GM19455 (cell line): Measurements from ENCODE around the gene VIM.

Experiments used
- ATAC-seq: cut with Tn5 transposase; IDR thresholded peaks from one replicate; pipeline ENCODE4 v1.9.1; 2021; ENCODE audit not compliant: unreplicated experiment

The VIM gene

DNA sequence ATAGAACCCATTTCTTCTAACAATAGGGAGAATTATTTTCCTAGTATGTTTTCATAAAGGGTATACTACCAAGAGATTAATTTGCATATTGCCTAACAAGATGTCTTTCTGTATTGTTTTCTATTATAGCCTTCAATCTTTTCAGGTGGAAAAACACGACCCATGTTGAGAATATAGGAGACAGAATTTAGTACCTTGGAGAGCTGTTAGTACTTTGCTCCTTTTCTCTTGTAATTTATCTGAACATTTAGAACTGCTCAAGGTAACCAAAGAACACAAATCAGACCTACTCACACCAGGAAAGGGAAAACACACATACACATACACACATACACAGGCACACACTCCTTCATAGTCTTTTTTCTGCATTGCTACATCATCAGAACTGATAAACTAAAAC lies 18.7 kb upstream of the VIM start:
- ATAC-seq: no peak

DNA sequence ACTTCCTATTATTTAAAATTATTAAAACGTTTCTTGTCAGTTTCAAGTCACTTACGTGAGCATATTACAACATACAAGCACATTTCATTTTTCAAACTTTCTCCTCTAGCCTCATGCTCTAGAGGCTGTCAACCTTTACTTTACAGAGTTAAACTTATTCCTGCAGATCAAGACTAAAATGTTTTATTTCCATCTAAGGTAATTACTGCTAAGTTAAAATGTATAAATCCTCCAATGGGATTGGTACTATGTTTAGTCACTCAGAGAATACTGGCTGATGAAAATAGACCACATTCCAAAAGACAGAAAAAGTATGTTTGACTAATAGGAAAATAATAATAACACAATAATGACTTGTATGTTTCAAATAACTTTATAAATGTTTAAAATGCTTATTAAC lies 18.2 kb upstream of the VIM start:
- ATAC-seq: no peak

DNA sequence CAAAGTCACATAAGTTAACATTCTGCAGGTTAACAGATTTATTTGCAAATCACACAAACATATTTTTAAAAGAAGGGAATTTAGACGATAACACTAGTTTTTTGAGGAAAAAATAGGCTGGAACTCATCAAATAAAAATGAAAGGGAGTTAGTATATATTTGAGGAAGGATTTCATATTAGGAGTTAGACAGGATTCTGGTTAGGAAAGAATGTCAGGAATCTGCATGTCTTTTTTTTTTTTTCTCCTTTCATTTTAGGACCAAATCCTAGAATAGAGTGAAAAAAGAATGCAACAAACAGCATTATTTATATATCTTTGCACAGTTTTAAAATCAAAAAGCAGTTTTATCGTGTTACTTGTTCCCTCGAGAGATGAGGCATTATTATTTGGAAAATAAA lies 17.7 kb upstream of the VIM start:
- ATAC-seq: no peak

DNA sequence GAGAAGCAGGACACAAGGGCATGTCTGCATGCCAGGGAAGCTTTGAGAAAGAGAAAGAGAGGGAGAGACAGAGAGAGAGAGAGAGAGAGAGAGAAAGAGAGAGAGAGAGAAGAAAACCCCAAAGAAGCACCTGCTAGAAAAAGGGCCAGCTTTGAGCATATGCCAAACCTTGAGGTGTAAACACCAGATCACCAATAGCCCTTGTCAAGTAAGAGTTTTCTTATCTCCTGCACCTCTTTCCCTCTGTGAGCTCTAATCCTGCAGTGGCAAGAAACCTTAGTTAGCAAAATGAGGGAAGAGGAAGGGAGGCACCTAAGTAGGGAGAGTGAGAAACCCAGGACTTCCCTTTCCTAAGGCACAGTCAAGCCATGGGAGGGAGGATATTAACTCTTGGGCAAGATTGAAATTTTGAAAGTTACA lies 15.2 kb upstream of the VIM start:
- ATAC-seq: no peak

DNA sequence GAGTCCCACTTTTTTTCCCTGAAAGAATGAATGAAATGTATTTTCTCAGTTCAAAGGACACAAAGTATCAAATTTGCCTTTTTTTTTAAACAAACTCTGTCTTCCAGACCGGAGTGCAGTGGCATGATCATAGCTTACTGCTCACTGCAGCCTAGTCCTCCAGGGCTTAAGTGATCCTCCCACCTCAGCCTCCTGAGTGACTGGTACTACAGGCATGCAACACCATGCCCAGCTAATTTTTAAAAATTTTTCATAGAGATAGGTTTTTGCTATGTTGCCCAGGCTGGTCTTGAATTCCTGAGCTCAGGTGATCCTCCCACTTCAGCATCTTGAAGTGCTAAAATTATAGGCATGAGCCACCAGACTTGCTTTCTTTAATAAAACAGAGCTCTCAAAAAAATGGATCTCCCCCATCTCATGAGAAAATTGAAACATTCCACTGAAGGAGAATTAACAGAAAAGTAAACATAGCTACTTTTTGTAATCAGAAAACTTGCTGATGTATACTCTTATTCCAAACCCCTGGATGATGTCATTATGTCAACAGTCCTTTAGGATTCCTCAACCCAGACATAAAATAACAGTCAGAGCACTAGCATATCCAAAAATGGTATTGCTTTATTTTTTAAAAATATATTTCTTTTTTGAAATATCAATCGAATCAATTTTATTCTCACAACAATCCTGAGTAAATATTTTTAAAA lies 14.2 kb upstream of the VIM start:
- ATAC-seq: no peak

DNA sequence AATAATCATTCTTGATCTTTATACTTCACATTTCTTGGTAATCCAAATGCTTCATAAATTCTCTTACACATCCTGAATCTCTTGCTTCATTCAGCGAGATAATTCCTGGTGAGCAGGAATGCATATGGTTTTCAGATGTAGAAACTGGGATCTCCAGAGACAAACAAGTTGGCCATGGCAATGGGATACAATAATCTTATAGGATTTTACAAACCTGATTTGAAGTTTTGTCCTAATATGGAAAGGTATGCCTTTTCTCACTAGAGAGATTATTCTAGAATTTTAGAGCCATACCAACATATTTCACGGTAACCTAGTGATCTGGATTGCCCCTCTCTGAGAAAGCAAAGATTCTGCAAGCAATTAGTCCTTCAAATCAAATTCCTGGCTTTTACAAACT lies 13.5 kb upstream of the VIM start:
- no peak for ATAC-seq

DNA sequence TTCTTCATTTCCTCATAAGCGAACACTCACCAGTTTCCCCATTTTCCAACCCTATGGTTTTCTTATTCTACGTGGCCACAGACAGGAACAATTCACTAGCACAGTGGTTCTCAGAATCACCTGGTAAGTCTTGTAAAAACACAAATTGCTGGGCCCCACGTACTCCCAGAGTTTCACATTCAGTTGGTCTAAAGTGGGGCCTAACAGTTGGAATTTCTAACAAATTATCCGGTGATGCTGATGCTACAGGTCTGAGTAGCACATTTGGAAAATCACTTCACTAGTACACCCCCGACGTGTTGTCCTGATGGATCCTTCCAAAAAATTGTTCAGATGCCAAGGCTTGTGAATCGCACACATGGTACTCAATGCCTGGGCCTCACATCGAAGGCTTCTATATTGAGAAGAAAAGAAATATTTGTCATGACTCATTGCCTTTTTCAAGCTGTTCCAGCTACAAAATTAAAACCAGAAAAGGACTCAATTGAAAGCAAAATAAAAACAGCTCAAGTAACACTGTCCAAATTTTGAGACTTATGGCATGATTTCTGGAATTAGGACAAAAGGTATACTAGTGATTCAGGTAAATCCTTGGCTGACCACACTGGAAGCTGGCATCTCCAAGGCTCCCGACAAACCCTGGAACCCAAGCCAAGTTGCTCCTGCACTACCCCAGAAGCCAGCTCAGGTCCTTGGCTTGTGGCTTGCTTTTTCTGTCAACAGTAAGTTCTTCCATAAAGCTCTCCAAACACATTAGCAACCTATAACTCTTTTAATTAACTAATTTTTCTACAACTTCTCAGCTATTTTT lies 12.9 kb upstream of the VIM start:
- no peak for ATAC-seq

DNA sequence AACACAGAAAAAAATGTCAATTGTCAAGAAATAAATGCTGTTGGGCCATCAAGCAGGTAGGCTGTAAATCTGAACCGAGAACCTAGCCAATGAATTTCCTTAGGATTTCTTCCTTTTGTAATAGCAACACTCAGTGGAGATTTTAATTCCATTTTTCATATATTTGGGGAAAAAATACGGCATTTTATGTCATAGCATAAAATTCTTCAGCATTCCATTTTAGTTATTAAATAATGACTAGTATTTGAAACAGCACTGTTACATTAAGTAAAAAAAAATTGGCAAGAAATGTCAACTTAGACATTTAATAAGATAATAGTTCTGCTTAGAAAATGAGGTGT lies 12.3 kb upstream of the VIM start:
- ATAC-seq: no peak

DNA sequence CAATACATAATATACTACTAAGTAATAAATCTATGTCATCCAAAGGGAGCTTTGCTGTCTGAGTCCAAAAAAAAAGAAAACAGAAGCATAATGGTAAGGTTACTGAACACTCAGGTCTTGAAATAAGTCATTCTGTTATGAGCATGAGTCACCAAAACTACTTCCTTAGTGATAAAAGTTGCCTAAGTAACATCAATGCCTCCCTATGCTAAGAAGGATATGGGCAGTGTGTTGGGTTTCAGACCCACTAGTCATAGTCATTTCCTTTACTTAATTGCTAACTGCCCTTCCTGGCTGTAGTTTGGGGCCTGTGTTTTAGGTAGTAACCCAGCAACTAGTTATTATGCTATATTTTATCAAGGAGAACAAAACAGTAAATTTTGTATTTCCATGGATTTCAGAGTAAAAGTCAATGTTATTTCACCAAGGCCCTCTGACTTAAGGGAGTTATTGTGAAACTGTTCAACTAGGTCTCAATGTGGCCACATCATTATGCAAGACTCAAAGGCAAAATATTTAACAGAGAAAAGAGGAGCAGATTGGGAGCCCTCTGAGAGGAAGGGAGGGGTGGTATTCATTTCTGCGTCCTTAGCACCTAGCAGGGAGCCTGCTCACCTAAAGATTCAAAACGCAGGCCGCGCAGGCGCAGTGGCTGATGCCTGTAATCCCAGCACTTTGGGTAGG lies 11.7 kb upstream of the VIM start:
- ATAC-seq: peak; percentile 100

DNA sequence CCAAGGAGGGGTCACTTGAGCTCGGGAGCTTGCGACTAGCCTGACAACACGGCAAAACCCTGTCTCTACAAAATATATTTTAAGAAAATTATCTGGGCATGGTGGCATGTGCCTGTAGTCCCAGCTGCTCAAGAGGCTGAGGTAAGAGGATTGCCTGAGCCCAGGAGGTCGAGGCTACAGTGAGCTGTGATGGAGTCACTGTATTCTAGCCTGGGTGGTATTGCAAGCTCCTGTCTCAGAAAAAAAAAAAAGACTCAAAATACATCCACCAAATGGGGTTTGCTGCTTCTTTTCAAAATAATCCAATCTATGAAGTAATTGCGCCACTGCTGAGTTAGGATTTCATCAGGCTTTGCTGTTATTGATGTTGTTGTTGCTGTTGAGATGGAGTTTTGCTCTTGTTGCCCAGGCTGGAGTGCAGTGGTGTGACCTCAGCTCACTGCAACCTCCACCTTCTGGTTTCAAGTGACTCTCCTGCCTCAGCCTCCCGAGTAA lies 11.1 kb upstream of the VIM start:
- no peak for ATAC-seq

DNA sequence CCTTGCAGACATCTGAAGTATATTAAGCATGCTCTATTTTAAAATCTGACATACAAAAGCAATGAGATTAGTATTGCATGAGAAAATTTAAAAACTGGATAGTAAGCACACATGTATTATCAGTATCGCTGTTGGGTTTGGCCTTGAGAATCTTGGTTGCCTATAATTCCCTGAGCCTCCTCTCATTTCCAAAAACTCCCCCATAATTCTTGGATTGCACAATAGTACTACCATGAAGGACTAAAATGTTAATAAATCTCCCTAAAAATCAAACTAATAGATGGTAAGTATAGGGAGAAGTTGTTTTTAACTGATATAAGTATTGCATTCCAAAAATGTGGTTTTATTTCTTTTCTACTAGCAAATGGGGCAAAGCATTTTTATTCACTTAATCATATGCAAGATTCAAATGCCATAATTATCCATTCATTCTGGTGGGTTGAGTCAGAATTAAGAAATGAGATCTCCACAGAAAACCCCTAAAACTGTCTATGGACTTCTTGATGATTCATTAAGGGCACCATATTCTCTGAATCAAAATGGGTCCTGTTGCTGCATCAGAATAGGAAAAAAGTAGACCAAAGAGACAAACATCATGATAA lies 10.3 kb upstream of the VIM start:
- ATAC-seq: no peak

DNA sequence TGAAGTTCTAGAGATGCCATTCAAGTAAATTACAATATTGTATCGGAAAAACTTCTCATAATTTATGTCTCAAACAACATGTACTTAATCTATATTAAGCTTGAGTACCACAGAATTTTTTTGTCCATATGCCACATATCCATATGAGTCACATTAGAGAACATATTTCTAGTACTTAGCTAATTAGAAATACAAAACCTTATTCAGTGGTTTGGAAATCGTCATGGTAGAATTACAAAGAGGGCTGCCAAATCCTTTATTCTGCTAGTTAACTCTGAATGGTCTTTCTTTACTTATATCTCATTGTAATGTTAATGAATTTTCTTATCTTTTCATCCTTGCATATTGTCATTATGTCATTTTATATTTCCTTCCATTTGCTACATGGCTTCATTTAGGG lies 9.0 kb upstream of the VIM start:
- ATAC-seq: no peak

DNA sequence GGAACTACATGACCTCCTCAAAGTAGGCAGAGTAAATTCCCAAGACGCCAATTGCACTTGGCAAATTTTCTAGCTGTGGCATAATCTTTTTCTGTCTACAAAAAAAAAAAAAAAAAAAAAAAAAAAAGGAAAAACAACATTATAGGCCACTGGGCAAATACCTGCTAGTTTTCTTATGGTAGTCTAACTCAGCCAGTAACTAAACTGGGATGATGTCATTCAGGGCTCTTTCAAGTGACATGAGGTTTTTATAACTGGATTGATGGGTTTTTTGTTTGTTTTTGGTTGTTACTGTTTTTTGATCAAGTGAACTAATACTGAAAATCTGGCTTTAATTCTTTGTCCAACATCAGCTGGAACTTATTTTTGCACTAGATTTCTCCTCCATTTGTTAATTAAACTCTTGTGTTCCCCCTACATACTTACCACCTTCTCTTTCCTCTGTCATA lies 7.4 kb upstream of the VIM start:
- no peak for ATAC-seq

DNA sequence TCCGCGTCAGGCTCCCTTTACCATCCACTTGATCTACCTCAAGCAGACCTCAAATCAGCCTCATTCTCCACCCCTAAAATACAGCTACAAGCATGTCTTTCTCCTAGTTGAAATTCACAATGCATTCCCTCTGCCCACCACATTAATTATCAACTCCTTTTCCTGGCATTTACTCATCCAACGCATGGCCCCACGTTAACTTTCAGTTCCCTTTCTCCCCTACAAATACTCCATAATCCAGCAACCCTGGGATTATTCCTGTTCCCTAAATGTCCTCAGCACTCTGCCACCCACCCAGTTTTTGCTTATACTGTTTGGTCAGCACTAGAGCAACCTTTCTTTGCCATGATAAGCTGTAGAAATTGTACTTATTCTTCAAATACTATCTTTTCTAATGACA lies 5.7 kb upstream of the VIM start:
- ATAC-seq: no peak

DNA sequence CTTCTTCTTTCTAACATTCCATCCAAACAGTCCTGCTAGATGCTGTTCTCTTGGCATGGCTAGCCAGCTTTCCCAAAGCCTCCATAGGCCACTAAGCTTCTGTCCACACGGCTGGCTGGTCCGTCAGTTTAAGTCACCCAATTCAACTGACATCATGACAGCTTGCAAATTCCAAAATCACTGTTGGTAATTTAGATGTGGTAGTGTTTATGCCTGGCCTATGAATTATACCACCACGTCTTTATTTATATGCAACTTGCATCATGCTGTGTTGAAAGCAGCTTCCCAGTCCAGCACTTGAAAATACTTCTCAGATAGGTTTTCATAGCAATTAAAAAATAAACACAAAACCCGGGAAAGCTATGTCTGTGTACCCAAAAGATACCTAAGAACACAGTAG lies 2.2 kb upstream of the VIM start:
- no peak for ATAC-seq

DNA sequence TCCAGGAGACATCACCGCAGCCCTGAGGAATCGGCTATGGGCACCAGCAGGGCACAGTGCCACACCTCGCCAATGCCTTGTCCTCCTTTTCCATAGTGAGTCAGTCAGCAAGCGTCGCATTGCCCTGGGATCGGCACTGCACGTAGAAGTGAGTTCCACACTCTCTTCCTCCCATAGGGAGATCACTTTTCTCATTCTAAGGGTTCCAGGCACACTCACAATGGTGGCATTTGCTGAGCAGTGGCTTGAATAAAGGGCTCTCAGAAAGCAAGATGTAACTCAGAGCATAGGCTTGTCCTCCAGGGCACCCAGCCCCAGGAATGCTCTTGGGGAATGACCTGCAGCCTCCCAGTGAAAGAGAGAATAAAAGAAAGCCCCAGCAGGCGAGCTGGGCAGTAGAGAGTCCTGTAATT lies 1.1 kb upstream of the VIM start:
- ATAC-seq: no peak

DNA sequence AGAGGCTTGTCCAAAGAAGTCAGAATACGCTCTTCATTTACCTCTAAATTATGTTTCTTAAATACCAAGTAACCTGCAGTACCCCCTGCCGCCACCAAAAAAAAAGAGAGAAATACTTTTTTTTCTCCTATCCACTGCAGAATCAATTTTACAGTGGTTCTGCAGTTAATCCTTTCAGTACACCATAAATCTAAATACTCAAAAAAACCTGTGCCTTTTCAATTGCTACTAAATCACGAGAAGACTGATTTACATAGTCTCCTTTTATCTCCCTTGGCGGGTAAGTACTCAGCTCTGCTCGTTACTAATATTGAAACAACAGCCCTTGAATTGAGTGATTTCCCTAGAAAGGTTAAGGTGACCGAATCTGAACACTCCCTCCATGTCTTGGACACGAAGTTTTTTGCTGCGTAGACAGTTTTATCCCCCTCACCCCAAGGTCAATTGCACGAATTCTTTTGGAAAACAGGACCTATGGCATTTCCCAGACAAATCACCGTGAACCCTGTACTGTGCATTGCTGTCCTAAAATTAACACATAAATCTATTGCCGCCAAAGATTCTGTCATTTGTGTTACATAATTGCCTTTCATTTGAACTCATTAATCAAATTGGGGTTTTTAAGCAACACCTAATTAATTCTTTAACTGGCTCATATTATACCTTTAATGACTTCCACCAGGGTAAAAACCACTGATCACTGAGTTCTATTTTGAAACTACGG lies 512 bp upstream of the VIM start:
- ATAC-seq: peak; percentile 21

DNA sequence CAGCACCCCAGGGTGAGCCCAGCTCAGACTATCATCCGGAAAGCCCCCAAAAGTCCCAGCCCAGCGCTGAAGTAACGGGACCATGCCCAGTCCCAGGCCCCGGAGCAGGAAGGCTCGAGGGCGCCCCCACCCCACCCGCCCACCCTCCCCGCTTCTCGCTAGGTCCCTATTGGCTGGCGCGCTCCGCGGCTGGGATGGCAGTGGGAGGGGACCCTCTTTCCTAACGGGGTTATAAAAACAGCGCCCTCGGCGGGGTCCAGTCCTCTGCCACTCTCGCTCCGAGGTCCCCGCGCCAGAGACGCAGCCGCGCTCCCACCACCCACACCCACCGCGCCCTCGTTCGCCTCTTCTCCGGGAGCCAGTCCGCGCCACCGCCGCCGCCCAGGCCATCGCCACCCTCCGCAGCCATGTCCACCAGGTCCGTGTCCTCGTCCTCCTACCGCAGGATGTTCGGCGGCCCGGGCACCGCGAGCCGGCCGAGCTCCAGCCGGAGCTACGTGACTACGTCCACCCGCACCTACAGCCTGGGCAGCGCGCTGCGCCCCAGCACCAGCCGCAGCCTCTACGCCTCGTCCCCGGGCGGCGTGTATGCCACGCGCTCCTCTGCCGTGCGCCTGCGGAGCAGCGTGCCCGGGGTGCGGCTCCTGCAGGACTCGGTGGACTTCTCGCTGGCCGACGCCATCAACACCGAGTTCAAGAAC lies 1.1 kb downstream of the VIM start:
- peak; percentile 18 for ATAC-seq

DNA sequence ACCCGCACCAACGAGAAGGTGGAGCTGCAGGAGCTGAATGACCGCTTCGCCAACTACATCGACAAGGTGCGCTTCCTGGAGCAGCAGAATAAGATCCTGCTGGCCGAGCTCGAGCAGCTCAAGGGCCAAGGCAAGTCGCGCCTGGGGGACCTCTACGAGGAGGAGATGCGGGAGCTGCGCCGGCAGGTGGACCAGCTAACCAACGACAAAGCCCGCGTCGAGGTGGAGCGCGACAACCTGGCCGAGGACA lies 1.6 kb downstream of the VIM start:
- peak; percentile 2 for ATAC-seq

DNA sequence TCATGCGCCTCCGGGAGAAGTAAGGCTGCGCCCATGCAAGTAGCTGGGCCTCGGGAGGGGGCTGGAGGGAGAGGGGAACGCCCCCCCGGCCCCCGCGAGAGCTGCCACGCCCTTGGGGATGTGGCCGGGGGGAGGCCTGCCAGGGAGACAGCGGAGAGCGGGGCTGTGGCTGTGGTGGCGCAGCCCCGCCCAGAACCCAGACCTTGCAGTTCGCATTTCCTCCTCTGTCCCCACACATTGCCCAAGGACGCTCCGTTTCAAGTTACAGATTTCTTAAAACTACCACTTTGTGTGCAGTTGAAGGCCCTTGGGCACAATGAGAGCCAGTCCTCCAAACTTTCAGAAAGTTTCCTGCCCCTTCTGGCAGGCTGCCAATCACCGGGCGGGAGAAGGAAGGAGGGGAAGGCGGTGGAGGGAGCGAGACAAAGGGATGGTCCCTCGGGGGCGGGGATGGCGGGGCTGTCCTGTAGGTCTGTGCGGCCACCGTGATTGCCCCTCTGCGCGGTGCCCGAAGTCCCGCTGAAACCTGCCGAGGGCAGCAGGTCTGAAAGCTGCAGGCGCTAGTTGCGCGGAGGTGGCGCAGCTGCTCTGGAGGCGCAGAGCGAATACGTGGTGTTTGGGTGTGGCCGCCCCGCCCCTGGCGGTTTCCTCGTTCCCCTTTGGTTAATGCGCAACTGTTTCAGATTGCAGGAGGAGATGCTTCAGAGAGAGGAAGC lies 2.1 kb downstream of the VIM start:
- peak; percentile 50 for ATAC-seq
